Astrocyte (in vitro differentiated cells and primary cell): ENCODE results near the gene SRBD1. TPM values are rescaled to one million over a fixed set of nuclear protein-coding genes. Genes with fewer than 3 reads are reported as not detected.

Experiments used
- DNase-seq: peaks from one replicate; pipeline ENCODE4 v3.0.0-alpha.2; 2010; ENCODE audit warnings: low read depth
- FAIRE-seq: peaks from 2 replicates; lab custom pipeline; 2011; peaks lifted over from hg19 to GRCh38; lab: Jason Lieb, UNC
- H2AFZ ChIP-seq: 2 replicates; pipeline ENCODE4 v1.6.0; 2012; ENCODE audit warnings: low read depth, low read length, inconsistent platforms
- H3K27ac ChIP-seq: 2 replicates; pipeline ENCODE4 v1.5.1; 2011; ENCODE audit warnings: low read depth, low read length, inconsistent platforms
- H3K27me3 ChIP-seq: 2 replicates; pipeline ENCODE4 v1.6.0; 2011; ENCODE audit warnings: low read length, inconsistent platforms; ENCODE audit not compliant: insufficient read depth
- H3K36me3 ChIP-seq: 2 replicates; pipeline ENCODE4 v1.5.1; 2011; ENCODE audit warnings: low read length, inconsistent platforms; ENCODE audit not compliant: insufficient read depth
- H3K4me1 ChIP-seq: 2 replicates; pipeline ENCODE4 v1.5.1; 2011; ENCODE audit warnings: low read length, inconsistent platforms; ENCODE audit not compliant: insufficient read depth
- H3K4me2 ChIP-seq: 2 replicates; pipeline ENCODE4 v1.6.0; 2012; ENCODE audit warnings: low read length, inconsistent platforms
- H3K4me3 ChIP-seq: 2 replicates; pipeline ENCODE4 v1.5.1; 2011; ENCODE audit warnings: low read depth, mild to moderate bottlenecking, low read length, inconsistent platforms; ENCODE audit not compliant: insufficient read depth
- H3K79me2 ChIP-seq: 2 replicates; pipeline ENCODE4 v1.6.0; 2012; ENCODE audit warnings: mild to moderate bottlenecking, low read length, inconsistent platforms; ENCODE audit not compliant: insufficient read depth
- H3K9ac ChIP-seq: 2 replicates; pipeline ENCODE4 v1.6.0; 2012; ENCODE audit warnings: mild to moderate bottlenecking, low read length, inconsistent platforms
- H3K9me3 ChIP-seq: 2 replicates; pipeline ENCODE4 v1.5.1; 2012; ENCODE audit warnings: low read depth, mild to moderate bottlenecking, low read length, inconsistent platforms; ENCODE audit not compliant: insufficient read depth
- H4K20me1 ChIP-seq: 2 replicates; pipeline ENCODE4 v1.6.0; 2012; ENCODE audit warnings: low read length, inconsistent platforms; ENCODE audit not compliant: insufficient read depth
- H3K27ac Mint-ChIP-seq: one replicate; pipeline ENCODE4 v1.8.0; 2021; ENCODE audit warnings: mild to moderate bottlenecking, mixed read lengths; ENCODE audit not compliant: unreplicated experiment
- H3K27me3 Mint-ChIP-seq: one replicate; pipeline ENCODE4 v1.8.0; 2021; ENCODE audit warnings: low read depth, mixed read lengths; ENCODE audit not compliant: unreplicated experiment
- H3K36me3 Mint-ChIP-seq: one replicate; pipeline ENCODE4 v1.8.0; 2021; ENCODE audit warnings: low read depth, mixed read lengths; ENCODE audit not compliant: unreplicated experiment
- H3K4me1 Mint-ChIP-seq: one replicate; pipeline ENCODE4 v1.8.0; 2021; ENCODE audit warnings: low read depth, mixed read lengths; ENCODE audit not compliant: unreplicated experiment
- H3K4me3 Mint-ChIP-seq: one replicate; pipeline ENCODE4 v1.8.0; 2021; ENCODE audit warnings: mild to moderate bottlenecking, moderate library complexity, mixed read lengths; ENCODE audit not compliant: unreplicated experiment
- H3K9me3 Mint-ChIP-seq: one replicate; pipeline ENCODE4 v1.8.0; 2021; ENCODE audit warnings: mild to moderate bottlenecking, mixed read lengths; ENCODE audit not compliant: unreplicated experiment
- EZH2 ChIP-seq: IDR thresholded peaks from 2 replicates; pipeline ENCODE4 v1.6.1; 2012; ENCODE audit warnings: mild to moderate bottlenecking, low read length, inconsistent platforms; ENCODE audit not compliant: insufficient read depth
- total RNA-seq: library from RNA; stranded (reverse); gene quantifications from 2 replicates; pipeline ENCODE4 v1.2.1, GENCODE V29; 2021
- TF ChIP-seq, protein P1 (sequence below): IDR thresholded peaks from 2 replicates; pipeline ENCODE4 v1.5.1; 2011; ENCODE audit warnings: low read depth, mild to moderate bottlenecking, inconsistent platforms, low read length, moderate library complexity; ENCODE audit not compliant: insufficient read depth

The SRBD1 gene
- total RNA-seq, 1 donor from 2014 or later, result 9.3 TPM

- Mint-ChIP-seq H3K4me3 (no peak overlapping the region), H3K36me3 (peaks cover 5% of the 10 kb centered on the region)
These were observed 165.1 kb downstream of the SRBD1 start for GRCh38 chr2:45446016-45446415.

DNA sequence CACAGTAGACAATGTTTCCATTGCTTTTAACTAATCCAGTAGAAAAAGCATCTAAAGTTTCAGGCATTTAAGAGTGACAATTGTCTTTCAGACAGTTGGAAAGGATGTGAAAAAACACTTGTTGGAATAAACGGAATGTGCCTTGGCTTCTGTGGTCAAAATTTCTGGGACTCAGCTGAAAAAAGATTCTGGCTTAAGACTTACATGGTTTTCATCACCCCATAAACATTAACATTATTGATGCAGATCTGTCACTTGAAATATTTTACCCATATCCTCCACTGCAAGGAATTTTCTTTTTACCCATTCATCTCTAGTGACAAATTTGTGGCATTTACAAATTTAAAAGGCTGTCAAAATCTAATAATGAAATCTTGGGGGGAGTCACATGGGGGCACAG is 166.0 kb downstream of the SRBD1 start:
- peaks cover 2% of the 10 kb centered on the region for H3K9me3 Mint-ChIP-seq
- Histone ChIP-seq H3K27me3 (no peaks in the 10 kb centered on the region), H3K4me1 (no peaks in the 10 kb centered on the region), H4K20me1 (no peaks in the 10 kb centered on the region), H3K4me3 (no peak overlapping the region), H3K9ac (no peak overlapping the region), H3K27ac (no peak overlapping the region), H3K36me3 (no peaks in the 10 kb centered on the region), H3K9me3 (no peaks in the 10 kb centered on the region), H2AFZ (no peak overlapping the region), H3K79me2 (no peaks in the 10 kb centered on the region), H3K4me2 (no peak overlapping the region)
- DNase-seq (no peak), FAIRE-seq (no peak)
- H3K36me3 Mint-ChIP-seq, result peaks cover 7% of the 10 kb centered on the region
- H3K4me1 Mint-ChIP-seq, result peaks cover 11% of the 10 kb centered on the region
- H3K4me3 Mint-ChIP-seq, result no peak overlapping the region
- H3K27me3 Mint-ChIP-seq, result no peaks in the 10 kb centered on the region
- H3K27ac Mint-ChIP-seq, result no peak overlapping the region
- TF ChIP-seq, protein P1, sequence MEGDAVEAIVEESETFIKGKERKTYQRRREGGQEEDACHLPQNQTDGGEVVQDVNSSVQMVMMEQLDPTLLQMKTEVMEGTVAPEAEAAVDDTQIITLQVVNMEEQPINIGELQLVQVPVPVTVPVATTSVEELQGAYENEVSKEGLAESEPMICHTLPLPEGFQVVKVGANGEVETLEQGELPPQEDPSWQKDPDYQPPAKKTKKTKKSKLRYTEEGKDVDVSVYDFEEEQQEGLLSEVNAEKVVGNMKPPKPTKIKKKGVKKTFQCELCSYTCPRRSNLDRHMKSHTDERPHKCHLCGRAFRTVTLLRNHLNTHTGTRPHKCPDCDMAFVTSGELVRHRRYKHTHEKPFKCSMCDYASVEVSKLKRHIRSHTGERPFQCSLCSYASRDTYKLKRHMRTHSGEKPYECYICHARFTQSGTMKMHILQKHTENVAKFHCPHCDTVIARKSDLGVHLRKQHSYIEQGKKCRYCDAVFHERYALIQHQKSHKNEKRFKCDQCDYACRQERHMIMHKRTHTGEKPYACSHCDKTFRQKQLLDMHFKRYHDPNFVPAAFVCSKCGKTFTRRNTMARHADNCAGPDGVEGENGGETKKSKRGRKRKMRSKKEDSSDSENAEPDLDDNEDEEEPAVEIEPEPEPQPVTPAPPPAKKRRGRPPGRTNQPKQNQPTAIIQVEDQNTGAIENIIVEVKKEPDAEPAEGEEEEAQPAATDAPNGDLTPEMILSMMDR, result no peak
- no peak for TF ChIP-seq EZH2

More at GRCh38 chr2:45446016-45446415, 165.1 kb downstream of the SRBD1 start:
- Histone ChIP-seq H3K36me3 (no peaks in the 10 kb centered on the region), H4K20me1 (no peaks in the 10 kb centered on the region), H3K9ac (no peak overlapping the region), H3K4me2 (no peak overlapping the region), H3K27ac (no peak overlapping the region), H3K4me3 (no peak overlapping the region), H3K79me2 (no peaks in the 10 kb centered on the region), H2AFZ (no peak overlapping the region), H3K4me1 (no peaks in the 10 kb centered on the region), H3K9me3 (no peaks in the 10 kb centered on the region), H3K27me3 (no peaks in the 10 kb centered on the region)
- H3K27me3 Mint-ChIP-seq, result no peaks in the 10 kb centered on the region
- peaks cover 2% of the 10 kb centered on the region for H3K9me3 Mint-ChIP-seq
- TF ChIP-seq EZH2, result no peak
- TF ChIP-seq, protein P1, result no peak
- peaks cover 9% of the 10 kb centered on the region for H3K4me1 Mint-ChIP-seq
- FAIRE-seq (no peak), DNase-seq (no peak)
- H3K27ac Mint-ChIP-seq, result no peak overlapping the region

GRCh38 chr2:45443012-45443411 is 168.1 kb downstream of the SRBD1 start:
- no peak for FAIRE-seq
- Histone ChIP-seq H3K9me3 (no peaks in the 10 kb centered on the region), H3K27me3 (no peaks in the 10 kb centered on the region), H3K27ac (no peak overlapping the region), H3K4me2 (no peak overlapping the region), H3K79me2 (no peaks in the 10 kb centered on the region), H2AFZ (no peak overlapping the region), H3K36me3 (no peaks in the 10 kb centered on the region), H3K4me1 (no peaks in the 10 kb centered on the region), H3K4me3 (no peak overlapping the region), H3K9ac (no peak overlapping the region), H4K20me1 (no peaks in the 10 kb centered on the region)
- H3K4me3 Mint-ChIP-seq, result no peak overlapping the region
- H3K27ac Mint-ChIP-seq, result no peak overlapping the region
- H3K27me3 Mint-ChIP-seq, result no peaks in the 10 kb centered on the region
- peaks cover 7% of the 10 kb centered on the region for H3K36me3 Mint-ChIP-seq
- no peak for DNase-seq
- TF ChIP-seq EZH2, result no peak
- TF ChIP-seq, protein P1, result no peak
- peaks cover 4% of the 10 kb centered on the region for H3K9me3 Mint-ChIP-seq
- H3K4me1 Mint-ChIP-seq, result peaks cover 17% of the 10 kb centered on the region
